ENCODE data around the gene CPNE1.

CPNE1 gene

DNA sequence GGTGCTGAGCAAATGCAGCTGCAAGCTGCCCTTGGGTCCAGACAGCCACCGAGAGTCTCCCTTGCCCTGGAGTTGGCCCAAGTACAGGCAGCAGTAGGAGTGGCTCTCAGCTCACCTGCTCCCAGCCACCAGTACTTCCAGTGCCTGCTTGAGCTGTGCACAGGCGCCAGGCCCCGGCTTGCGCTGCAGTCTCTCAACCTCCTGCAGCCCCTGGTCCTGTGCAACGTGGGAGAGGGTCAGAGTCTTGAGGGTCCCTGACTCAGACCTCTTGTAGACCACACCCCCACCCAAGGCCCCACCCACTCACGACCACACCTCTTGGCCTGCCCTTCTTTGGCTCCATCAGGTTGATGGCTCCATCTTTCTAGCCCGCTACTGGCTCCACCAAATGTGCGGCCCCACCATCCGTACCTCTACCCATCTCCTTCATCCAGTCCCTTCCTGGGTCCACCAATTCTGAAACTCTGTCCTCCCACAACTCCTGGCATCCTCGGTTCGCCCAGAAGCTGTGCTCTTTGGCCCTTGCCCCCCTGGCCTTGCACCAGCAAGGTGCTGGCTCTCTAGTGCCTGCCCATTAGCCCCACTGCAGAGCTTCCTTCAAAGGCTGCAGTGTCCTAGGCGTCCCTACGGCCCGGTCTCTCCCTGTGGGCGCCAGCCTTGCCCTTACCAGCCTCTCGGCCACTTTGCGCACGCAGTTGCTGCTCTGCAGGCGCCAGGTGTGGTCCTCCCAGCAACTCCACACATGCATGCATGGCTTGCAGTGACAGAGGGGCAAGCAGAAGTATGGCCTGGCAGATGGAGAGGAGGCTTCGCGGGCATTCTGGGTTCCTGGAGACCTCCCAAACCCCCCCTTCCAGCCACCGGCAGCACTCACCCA, 65.6 kb downstream of the CPNE1 start:
- no peak for DNase-seq (ENCODE audit: low read depth)

DNA sequence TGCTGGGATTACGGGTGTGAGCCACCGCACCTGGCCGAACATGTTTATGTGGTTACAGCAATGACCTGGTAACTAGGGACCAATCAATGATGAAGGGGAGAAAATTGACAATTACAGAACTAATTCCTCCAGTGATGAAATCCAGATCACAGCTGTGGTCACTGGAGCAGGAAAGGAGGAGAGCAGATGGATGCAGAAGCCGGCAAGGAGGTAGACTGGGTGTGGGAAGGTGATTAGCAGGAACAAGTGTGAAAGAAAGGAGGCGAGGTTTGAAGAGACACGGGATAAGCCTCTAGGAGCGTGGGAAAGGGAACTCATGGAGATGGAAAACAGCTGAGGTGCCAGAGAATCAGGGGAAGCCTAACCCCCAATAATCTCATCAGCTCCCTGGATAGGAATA, 66.2 kb downstream of the CPNE1 start:
- no peak for DNase-seq (ENCODE audit: low read depth)

DNA sequence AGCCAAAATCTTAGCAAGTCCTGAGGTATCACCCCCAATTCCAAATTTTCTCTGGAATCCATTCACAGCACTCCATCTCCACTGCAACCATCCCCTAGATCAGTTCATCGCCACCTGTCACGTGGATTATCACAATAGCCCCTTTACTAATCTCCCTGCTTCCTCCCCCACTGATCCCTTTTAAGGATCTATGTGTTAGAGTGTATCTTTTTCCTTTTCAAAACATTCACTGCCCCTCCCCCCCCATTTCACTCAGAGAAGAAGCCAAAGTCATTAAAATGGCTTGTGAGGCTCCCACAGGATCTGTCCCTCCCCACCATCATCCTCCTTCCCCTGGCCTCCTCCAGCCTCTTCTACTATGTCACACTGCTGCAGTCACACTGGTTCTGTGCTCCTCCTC, 67.5 kb downstream of the CPNE1 start:
- no peak for DNase-seq (ENCODE audit: low read depth)

DNA sequence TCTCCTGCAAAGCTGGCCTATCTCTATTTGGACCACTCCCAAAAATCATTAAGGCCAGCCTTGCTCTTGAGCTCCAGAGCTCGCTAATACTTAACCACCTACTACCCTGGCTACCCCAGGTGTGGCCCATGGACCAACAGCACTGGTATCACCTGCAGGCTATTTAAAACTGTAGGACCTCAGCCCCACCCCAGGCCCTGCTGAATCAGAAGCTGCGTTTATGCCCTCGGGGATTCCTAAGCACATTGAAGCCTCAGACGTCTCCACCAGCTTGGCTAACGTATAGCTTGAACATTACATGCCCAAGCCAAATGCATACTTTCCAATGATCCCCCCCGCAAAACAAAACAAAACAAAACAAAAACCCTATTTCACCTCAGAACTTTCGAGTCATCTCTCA, 68.8 kb downstream of the CPNE1 start:
- DNase-seq (ENCODE audit: low read depth) = no peak

DNA sequence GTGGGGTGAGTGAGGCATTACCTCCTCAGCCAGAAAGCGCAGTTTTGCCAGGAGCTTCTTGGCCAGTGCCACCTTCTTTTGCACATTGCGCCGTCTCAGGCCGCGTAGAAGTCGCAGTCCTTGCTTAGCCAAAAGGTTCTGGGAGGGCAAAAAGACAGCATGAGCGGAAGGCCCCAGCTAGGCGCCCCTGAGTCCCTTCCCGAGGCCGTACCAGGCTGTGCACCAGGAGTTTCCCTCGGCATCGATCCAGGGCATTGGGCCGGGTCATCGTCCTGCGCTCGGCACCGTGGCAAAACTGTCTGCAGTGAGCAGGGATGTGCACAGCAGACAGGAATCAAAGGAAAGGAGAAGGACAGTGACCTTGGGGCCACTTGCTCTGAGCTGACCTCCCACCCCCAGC, 69.2 kb downstream of the CPNE1 start:
- no peak for DNase-seq (ENCODE audit: low read depth)

DNA sequence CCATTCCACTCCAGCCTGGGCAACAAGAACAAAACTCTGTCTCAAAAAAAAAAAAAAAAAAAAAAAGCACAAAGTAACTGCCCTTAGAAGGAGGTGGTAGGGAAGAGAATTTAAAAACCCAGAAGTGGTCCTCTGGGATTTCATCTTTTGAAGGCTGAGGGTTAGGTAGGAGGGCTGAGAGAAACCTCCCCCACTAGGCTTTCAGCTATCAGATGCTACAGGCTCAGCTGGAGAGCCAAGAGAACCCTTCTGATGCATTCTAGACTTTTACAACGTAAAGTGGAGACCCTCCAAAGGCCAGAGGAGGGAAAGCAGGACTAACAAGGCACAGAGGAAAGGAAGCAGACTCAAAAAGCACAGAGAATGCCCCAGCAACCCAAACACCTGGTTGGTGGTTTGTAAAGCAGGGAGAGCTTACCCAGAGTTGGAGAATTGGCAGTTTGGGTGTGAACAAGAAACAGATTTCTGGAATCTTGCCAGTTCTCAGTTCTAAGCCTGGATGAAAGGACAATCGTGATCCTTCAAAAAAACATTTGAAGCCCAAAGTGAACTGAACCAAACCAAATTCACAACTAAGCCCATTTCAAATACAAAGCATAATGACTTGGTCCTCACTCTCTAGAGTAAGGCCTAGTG, 72.2 kb downstream of the CPNE1 start:
- no peak for DNase-seq (ENCODE audit: low read depth)

DNA sequence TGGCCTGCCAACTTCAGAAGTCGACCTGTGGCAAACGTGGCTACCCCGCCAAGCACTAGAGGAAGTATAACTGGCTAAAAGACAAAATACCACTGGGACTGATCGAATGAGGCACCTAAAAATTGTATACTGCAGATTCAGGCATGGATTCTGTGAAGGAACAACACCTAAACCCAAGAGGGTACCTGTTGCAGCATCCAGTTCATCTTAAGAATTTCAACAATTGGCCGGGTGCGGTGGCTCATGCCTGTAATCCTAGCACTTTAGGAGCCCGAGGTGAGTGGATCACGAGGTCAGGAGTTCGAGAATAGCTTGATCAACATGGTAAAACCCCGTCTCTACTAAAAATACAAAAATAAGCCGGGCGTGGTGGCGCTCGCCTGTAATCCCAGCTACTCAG, 76.3 kb downstream of the CPNE1 start:
- DNase-seq (ENCODE audit: low read depth) = no peak

DNA sequence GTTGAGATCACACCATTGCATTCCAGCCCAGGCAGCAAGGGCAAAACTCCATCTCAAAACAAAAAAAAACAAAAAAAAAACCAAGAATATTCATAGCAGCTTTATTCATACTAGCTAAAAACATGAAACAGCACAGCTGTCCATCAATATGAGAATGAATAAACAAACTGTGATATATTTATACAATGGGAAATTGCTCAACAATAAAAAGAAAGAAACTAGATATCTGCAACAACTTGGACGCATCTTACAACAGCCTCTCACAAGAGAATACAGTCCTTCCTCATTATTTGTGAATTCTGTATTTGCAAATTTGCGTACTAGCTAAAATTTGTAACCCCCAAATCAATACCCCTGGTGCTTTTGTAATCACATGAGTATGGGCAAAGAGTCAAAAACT, 77.3 kb downstream of the CPNE1 start:
- DNase-seq (ENCODE audit: low read depth) = no peak

DNA sequence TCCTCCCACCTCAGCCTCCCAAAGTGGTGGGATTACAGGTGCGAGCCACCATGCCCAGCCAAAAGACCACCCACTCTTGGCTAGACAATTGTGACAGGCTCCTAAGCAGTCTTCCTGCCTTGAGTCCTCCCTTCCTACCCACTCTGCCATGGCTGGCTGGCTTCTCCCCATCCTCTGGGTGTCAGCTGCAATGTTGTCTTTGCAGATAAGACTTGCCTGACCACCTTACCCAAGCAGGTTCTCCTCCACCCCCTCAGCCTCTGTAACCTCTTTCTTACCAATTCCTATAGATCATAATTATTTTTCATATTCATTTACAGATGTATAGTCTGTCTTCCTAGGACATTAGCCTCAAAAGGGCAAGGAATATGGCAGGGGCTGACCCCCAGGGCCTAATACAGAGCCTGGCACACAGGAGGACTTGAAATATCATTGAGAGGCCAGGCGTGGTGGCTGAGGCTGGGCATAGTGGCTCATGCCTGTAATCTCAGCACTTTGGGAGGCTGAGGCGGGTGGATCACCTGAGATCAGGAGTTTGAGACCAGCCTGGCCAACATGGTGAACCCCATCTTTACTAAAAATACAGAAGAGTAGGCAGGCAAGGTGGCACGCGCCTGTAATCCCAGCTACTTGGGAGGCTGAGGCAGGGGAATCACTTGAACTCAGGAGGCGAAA, 77.8 kb downstream of the CPNE1 start:
- DNase-seq (ENCODE audit: low read depth) = no peak

DNA sequence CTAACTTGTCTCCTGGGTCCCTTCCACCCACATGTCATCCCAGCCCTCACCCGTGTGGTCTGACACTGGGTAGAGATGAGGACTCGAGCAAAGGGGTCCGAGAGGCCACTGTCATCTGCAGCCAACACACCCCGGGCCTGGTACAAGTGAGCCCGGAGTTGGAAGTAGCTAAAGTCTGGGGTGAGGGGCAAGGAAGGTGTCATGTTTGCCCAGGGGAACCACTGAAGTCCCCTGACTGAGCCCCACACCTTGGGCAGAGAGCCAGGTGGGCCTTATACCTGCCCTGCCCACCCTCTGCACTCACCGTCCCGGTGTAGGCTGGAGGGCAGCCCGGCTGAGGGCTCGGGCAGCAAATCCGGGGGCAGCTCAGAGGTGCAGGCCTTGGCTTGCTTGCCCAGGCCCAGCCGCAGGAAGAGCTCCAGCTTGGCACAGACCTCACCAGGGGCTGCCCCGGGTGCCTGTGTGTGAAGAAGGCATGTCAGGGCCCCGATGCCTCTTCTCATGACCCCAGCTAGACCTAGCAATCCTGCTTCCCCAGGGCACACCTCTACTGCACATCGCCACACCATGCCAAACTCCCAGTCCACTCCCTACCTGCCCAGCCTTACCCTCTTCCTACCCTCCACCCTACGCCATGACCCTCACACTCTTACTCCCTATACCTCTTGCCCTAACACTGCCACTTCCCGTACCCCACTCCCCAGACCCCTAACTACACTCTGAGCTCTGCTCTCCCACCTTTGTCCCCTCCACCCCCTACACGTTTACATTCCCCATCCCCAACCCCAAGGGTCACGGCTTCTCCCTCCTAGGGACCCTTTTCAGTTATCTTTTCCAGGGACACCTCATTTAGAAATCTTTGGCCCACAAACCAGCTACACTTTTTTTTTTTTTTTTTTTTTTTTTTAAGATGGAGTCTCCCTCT, 80.8 kb downstream of the CPNE1 start:
- no peak for DNase-seq (ENCODE audit: low read depth)

DNA sequence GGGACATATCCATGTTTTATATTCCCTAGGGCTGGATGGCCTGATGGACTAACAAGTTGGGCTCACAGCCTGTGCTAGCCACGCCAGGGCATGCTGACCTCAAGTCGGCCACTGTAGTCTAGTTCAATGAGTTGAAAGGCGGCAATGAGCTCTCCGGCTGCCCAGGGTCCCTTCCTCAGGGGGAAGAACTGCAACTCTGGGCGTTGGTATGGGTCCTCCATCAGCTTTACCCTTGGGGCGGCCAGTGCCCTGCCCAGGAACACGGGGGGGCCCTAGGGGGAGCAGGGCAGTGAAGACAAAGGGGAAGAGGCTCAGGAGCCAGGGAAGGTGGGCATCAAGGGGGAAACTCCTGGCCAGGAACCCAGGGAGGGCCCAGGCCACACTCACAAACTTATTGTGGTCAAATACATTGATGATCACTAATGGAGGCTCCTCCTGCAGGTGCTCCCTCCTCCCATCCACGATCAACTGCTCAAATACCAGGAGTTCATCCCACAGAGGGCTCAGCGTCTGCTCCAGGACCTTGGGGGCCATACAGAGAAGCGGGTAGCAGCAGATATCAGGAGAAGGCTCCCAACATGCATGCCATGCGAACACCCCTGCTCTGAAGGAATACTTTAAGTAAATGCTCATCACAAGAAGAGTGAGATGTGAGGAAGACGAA, 81.8 kb downstream of the CPNE1 start:
- no peak for DNase-seq (ENCODE audit: low read depth)

DNA sequence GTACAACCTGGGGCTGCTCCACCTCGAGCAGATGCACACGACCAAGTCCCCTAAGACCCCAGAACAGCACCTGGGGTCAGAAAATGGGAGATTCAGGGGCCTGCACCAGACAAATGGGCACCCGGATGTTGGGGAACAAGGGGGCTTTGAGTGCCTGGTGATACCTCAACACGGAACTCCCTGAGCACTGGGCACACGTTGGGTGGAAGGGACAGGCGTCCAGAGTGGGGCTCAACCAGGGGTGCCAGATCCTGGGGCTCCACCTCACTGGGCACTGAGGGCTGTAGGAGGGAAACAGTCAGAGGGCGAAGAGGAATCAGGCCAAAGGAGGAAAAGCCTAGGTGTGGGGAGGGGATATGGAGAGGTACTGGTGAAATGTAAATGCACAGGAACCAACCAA, 82.6 kb downstream of the CPNE1 start:
- no peak for DNase-seq (ENCODE audit: low read depth)

DNA sequence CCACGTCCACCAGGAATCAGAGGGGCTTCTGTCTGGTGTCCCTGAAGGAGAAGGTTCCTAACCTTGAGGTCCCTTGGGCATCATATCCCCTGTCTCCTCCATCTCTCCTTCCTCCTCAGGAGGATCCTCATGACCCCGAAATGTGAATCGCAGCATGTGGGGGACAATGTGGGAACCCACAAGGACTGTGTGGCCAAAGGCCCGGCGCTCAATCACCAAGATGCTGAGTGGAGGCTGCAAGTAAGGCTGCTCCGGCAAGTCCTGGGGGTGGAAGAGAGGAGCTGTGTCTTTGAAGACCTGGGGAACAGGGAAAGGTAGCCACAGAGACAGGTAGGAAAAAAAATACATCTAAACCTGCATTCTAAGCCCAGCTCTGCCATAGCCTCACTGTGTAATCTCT, 85.5 kb downstream of the CPNE1 start:
- DNase-seq (ENCODE audit: low read depth) = no peak

DNA sequence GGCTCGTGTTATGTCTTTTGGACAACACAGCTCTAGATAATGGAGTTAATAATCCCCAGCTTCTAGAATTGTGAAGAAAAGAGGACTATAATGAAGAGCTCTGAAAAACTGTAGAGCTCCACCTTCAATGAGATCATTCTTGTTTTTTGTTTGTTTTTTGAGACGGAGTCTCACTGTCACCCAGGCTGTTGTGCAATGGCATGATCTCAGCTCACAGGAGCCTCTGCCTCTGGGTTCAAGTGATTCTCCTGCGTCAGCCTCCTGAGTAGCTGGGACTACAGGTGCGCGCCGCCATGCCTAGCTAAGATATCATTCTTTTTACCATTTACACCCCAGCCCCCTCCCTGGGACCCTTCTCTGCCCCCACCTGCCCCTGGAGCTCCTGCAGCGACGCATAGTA, 86.2 kb downstream of the CPNE1 start:
- no peak for DNase-seq (ENCODE audit: low read depth)

DNA sequence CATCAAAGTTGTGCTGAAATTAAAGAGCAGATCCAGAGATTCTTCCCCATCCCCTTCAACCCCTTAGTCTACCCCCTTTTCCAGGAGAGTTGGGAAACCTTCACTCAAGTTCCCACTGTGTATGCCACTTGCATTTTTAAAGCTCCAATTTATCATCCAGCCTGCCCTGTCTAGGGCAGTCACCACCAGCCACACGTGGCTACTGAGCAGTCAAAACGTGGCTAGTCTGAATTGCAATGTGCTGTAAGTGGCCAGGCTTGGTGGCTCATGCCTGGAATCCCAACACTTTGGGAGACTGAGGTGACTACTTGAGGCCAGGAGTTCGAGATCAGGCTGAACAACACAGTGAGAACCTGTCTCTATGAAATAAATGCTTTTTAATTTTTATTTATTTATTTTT, 87.9 kb downstream of the CPNE1 start:
- DNase-seq (ENCODE audit: low read depth) = no peak
